Measurements from ENCODE around the gene BCLAF1. TPM values are rescaled to one million over a fixed set of nuclear protein-coding genes. Genes with fewer than 3 reads are reported as not detected.

Gene BCLAF1
- total and polyA plus RNA-seq, 2 of the 8 experiments (the other 6 are each of a cell fraction or from before 2014, with no cell fraction given), result 30.5 to 230 TPM

DNA sequence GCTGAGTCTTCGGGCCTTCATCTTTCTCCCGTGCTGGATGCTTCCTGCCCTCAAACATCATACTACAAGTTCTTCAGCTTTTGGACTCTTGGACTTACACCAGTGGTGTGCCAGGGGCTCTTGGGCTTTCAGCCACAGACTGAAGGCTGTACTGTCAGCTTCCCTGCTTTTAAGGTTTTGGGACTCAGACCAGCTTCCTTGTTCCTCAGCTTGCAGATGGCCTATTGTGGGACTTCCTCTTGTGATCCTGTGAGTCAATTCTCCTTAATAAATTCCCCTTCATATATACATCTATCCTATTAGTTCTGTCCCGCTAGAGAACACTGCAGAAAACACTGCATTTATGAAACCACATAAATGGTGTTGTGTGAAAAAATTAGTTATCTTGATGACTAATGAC, 13.9 kb upstream of the BCLAF1 start (continued):
- TF ChIP-seq, protein P1, sequence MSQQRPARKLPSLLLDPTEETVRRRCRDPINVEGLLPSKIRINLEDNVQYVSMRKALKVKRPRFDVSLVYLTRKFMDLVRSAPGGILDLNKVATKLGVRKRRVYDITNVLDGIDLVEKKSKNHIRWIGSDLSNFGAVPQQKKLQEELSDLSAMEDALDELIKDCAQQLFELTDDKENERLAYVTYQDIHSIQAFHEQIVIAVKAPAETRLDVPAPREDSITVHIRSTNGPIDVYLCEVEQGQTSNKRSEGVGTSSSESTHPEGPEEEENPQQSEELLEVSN (IDR thresholded peaks at IDR 0.05), result no peak
- TF ChIP-seq NRF1 (IDR thresholded peaks at IDR 0.05; ENCODE audit: low read depth, low read length) (no peak), TBP (IDR thresholded peaks at IDR 0.05; ENCODE audit: low read depth, low read length) (no peak), BRCA1 (IDR thresholded peaks at IDR 0.05; ENCODE audit: low read depth, low read length) (no peak), POU5F1 (IDR thresholded peaks at IDR 0.05; ENCODE audit: low read depth, low read length) (no peak), EGR1 (IDR thresholded peaks at IDR 0.05; ENCODE audit: borderline replicate concordance, low read depth, low read length) (no peak)
- TF ChIP-seq, protein P2, sequence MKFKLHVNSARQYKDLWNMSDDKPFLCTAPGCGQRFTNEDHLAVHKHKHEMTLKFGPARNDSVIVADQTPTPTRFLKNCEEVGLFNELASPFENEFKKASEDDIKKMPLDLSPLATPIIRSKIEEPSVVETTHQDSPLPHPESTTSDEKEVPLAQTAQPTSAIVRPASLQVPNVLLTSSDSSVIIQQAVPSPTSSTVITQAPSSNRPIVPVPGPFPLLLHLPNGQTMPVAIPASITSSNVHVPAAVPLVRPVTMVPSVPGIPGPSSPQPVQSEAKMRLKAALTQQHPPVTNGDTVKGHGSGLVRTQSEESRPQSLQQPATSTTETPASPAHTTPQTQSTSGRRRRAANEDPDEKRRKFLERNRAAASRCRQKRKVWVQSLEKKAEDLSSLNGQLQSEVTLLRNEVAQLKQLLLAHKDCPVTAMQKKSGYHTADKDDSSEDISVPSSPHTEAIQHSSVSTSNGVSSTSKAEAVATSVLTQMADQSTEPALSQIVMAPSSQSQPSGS (IDR thresholded peaks at IDR 0.05; ENCODE audit: low read length), result no peak

Data from H1 (cell line).